Fibroblast of lung (primary cell): Measurements from ENCODE around the gene MYH9.

Source experiments
- EZH2 ChIP-seq: IDR thresholded peaks from 2 replicates; pipeline ENCODE4 v1.5.1; 2012; ENCODE audit warnings: low read length, control low read depth, mild to moderate bottlenecking; ENCODE audit errors: missing control alignments
- TF ChIP-seq, protein P1 (sequence below), 2 donors: IDR thresholded peaks in 1 of 2; conservative IDR thresholded peaks in 1 of 2; 1 replicate in 1 of 2; 2 replicates in 1 of 2; pipeline ENCODE4 v1.5.1; 2011 to 2012; ENCODE audit warnings: low read length in 2 of 2, control low read depth in 1 of 2, inconsistent platforms in 1 of 2, low read depth in 1 of 2, mild to moderate bottlenecking in 1 of 2

DNA sequence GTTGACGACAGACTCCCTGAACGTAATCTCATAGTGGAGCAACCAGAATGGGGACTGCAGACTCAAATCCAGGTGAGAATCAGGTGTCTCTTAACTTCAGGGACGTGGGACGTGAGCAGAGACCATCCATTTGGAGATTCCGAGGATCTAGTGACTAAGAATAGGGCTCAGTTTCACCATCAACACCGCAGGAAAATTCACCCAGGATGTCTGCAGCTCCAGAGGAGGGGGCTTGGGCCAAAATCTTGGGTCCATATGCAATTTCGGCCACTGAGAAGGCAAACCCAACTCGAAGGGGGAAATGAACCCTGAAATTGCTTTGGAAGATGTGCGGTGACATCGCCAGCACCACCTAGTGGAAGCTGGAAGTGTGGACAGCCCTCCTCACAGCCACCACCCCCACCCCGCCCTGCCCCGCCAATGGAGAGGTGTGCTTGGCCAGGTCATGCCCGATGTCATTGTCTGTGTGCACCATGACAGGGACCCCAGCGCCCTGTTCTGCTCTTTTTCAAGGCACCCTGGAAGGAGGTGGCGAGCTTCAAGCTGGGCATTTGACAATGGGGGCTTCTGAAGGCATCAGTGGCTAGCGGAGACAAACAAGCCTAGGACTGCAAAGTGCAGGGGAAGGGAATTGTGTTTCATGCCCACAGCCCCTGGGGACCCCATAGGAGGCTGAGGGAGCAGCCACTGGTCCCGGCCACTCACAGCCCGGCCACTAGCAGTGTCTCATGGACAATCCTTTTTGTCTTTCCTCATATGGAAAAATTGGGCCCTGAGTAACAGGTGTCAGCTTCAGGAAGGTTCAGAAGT, 110.1 kb downstream of the MYH9 start:
- TF ChIP-seq, protein P1, sequence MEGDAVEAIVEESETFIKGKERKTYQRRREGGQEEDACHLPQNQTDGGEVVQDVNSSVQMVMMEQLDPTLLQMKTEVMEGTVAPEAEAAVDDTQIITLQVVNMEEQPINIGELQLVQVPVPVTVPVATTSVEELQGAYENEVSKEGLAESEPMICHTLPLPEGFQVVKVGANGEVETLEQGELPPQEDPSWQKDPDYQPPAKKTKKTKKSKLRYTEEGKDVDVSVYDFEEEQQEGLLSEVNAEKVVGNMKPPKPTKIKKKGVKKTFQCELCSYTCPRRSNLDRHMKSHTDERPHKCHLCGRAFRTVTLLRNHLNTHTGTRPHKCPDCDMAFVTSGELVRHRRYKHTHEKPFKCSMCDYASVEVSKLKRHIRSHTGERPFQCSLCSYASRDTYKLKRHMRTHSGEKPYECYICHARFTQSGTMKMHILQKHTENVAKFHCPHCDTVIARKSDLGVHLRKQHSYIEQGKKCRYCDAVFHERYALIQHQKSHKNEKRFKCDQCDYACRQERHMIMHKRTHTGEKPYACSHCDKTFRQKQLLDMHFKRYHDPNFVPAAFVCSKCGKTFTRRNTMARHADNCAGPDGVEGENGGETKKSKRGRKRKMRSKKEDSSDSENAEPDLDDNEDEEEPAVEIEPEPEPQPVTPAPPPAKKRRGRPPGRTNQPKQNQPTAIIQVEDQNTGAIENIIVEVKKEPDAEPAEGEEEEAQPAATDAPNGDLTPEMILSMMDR (conservative IDR thresholded peaks at IDR 0.05 in 1 of 2, IDR thresholded peaks at IDR 0.05 in 1 of 2; ENCODE audit: low read depth in 1 of 2, low read length in 2 of 2), result peak; percentile 66 to 82
- no peak for TF ChIP-seq EZH2
